Thymus (tissue), 11 donors: ENCODE data around the gene PFDN4. TPM values are rescaled to one million over a fixed set of nuclear protein-coding genes. Genes with fewer than 3 reads are reported as not detected.

Experiments used
- DNase-seq, 9 donors: peaks; one replicate each; pipeline ENCODE4 v3.0.0-alpha.2; 2013; ENCODE audit warnings: low spot score in 9 of 9, low read depth in 6 of 9, missing footprints in 1 of 9
- H3K27ac ChIP-seq, 2 donors: one replicate each; pipeline ENCODE4 v1.5.1; 2013; ENCODE audit warnings: control low read depth in 1 of 2, low read depth in 1 of 2, low read length in 1 of 2, mild to moderate bottlenecking in 1 of 2, moderate library complexity in 1 of 2
- H3K27me3 ChIP-seq, 2 donors: one replicate each; pipeline ENCODE4 v1.5.1; 2013; ENCODE audit warnings: low read length in 1 of 2; ENCODE audit not compliant: control insufficient read depth in 2 of 2, insufficient read depth in 1 of 2
- H3K36me3 ChIP-seq, 2 donors: one replicate each; pipeline ENCODE4 v1.5.1; 2013; ENCODE audit warnings: low read length in 1 of 2, mild to moderate bottlenecking in 1 of 2, moderate library complexity in 1 of 2; ENCODE audit not compliant: control insufficient read depth in 2 of 2, insufficient read depth in 2 of 2
- H3K4me1 ChIP-seq, 2 donors: one replicate each; pipeline ENCODE4 v1.5.1; 2013; ENCODE audit warnings: low read length in 2 of 2; ENCODE audit not compliant: control insufficient read depth in 2 of 2, insufficient read depth in 2 of 2
- H3K4me3 ChIP-seq, 2 donors: one replicate each; pipeline ENCODE4 v1.5.1; 2013; ENCODE audit warnings: low read length in 2 of 2, control low read depth in 1 of 2, mild to moderate bottlenecking in 1 of 2
- H3K9me3 ChIP-seq, 2 donors: one replicate each; pipeline ENCODE4 v1.5.1; 2013; ENCODE audit warnings: low read length in 1 of 2, mild to moderate bottlenecking in 1 of 2; ENCODE audit not compliant: control insufficient read depth in 2 of 2, insufficient read depth in 1 of 2
- WGBS: extraction: QIAGEN DNeasy Blood & Tissue Kit; methylation state at CpG from one replicate; pipeline ENCODE4 v1.1.7; 2013; 5-methylcytosine and 5-hydroxymethylcytosine counted together
- polyA plus RNA-seq: library from polyadenylated mRNA; stranded (reverse); fragments of 200-250 nt; gene quantifications from one replicate; pipeline ENCODE4 v1.2.3, GENCODE V29; 2013
- total RNA-seq: library from RNA; stranded (reverse); fragments of 120-200 nt; gene quantifications from one replicate; pipeline ENCODE4 v1.2.4, GENCODE V29; 2013
- donor health status: healthy.

PFDN4 gene
- total and polyA plus RNA-seq, 2 donors, result 123 to 124 TPM

GRCh38 chr20:54170963-54171362, 36.9 kb upstream of the PFDN4 start:
- Histone ChIP-seq H3K36me3 (no peaks in the 10 kb centered on the region), H3K4me1 (peaks cover 0 to 3% of the 10 kb centered on the region in 2 donors), H3K27ac (no peak overlapping the region), H3K4me3 (no peak overlapping the region), H3K9me3 (no peaks in the 10 kb centered on the region), H3K27me3 (peaks cover 50 to 61% of the 10 kb centered on the region in 2 donors)
- DNase-seq, result no peak
- WGBS, result 81% methylated on average over 3 of the region's 3 CpGs

GRCh38 chr20:54172532-54172855, 35.4 kb upstream of the PFDN4 start:
- H3K4me3 ChIP-seq, result no peak overlapping the region
- H3K9me3 ChIP-seq, result no peaks in the 10 kb centered on the region
- 18% methylated on average over 12 of the region's 12 CpGs for WGBS
- no peaks in the 10 kb centered on the region for H3K36me3 ChIP-seq
- DNase-seq, result no peak
- peaks cover 0 to 3% of the 10 kb centered on the region in 2 donors for H3K4me1 ChIP-seq
- peaks cover 52 to 68% of the 10 kb centered on the region in 2 donors for H3K27me3 ChIP-seq
- H3K27ac ChIP-seq, result no peak overlapping the region

- Histone ChIP-seq H3K9me3 (no peaks in the 10 kb centered on the region), H3K27ac (no peak overlapping the region), H3K36me3 (no peaks in the 10 kb centered on the region), H3K27me3 (peaks cover 52 to 65% of the 10 kb centered on the region in 2 donors), H3K4me3 (no peak overlapping the region), H3K4me1 (peaks cover 0 to 3% of the 10 kb centered on the region in 2 donors)
- 2% methylated on average over 66 of the region's 66 CpGs for WGBS
- DNase-seq, result no peak
Observed at GRCh38 chr20:54172856-54173652, 34.8 kb upstream of the PFDN4 start.

GRCh38 chr20:54173653-54174456, 34.0 kb upstream of the PFDN4 start, which contains the start of gene CYP24A1:
Gene CYP24A1, minus strand, starts transcription at chr20:54173986. Its CDS starts 407 bp downstream, at chr20:54173579.
- Histone ChIP-seq H3K27ac (no peak within 1 kb of the TSS), H3K27me3 (peaks cover 52 to 61% of the 10 kb centered on the region in 2 donors), H3K4me3 (no peak within 1 kb of the TSS), H3K36me3 (no peaks in the 10 kb centered on the region), H3K4me1 (peaks cover 0 to 3% of the 10 kb centered on the region in 2 donors), H3K9me3 (no peaks in the 10 kb centered on the region)
- 4% methylated on average over 61 of the region's 61 CpGs for WGBS
- DNase-seq, result no peak

- peaks cover 52 to 58% of the 10 kb centered on the region in 2 donors for H3K27me3 ChIP-seq
- no peak for DNase-seq
- WGBS, result 5% methylated on average over 18 of the region's 18 CpGs
Observed at GRCh38 chr20:54174457-54175175, 33.3 kb upstream of the PFDN4 start.

GRCh38 chr20:54176610-54177009, 31.3 kb upstream of the PFDN4 start:
- no peak overlapping the region for H3K27ac ChIP-seq

More at GRCh38 chr20:54174457-54175175, 33.3 kb upstream of the PFDN4 start:
- Histone ChIP-seq H3K4me3 (no peak overlapping the region), H3K27ac (no peak overlapping the region), H3K36me3 (no peaks in the 10 kb centered on the region), H3K4me1 (peaks cover 0 to 3% of the 10 kb centered on the region in 2 donors), H3K9me3 (no peaks in the 10 kb centered on the region)

GRCh38 chr20:54177378-54177777, 30.5 kb upstream of the PFDN4 start:
- WGBS, result 92% methylated on average over 6 of the region's 6 CpGs
- no peak for DNase-seq
- Histone ChIP-seq H3K4me1 (peaks cover 0 to 3% of the 10 kb centered on the region in 2 donors), H3K4me3 (no peak overlapping the region), H3K9me3 (no peaks in the 10 kb centered on the region), H3K36me3 (no peaks in the 10 kb centered on the region), H3K27ac (no peak overlapping the region), H3K27me3 (peaks cover 31 to 40% of the 10 kb centered on the region in 2 donors)

More at GRCh38 chr20:54176610-54177009, 31.3 kb upstream of the PFDN4 start:
- Histone ChIP-seq H3K9me3 (no peaks in the 10 kb centered on the region), H3K36me3 (no peaks in the 10 kb centered on the region), H3K4me1 (peaks cover 0 to 3% of the 10 kb centered on the region in 2 donors), H3K27me3 (peaks cover 39 to 48% of the 10 kb centered on the region in 2 donors), H3K4me3 (no peak overlapping the region)
- 72% methylated on average over 2 of the region's 2 CpGs for WGBS
- DNase-seq, result no peak

- WGBS, result 88% methylated on average over 2 of the region's 2 CpGs
- H3K27ac ChIP-seq, result no peak overlapping the region
- no peak for DNase-seq
- H3K27me3 ChIP-seq, result peaks cover 23 to 32% of the 10 kb centered on the region in 2 donors
- peaks cover 0 to 3% of the 10 kb centered on the region in 2 donors for H3K4me1 ChIP-seq
- no peaks in the 10 kb centered on the region for H3K36me3 ChIP-seq
- H3K9me3 ChIP-seq, result no peaks in the 10 kb centered on the region
- H3K4me3 ChIP-seq, result no peak overlapping the region
Observed at GRCh38 chr20:54178256-54178655, 29.6 kb upstream of the PFDN4 start.
